K562 (cell line): ENCODE results near the gene SFTPB. TPM values are rescaled to one million over a fixed set of nuclear protein-coding genes. Genes with fewer than 3 reads are reported as not detected.
A peak's percentile ranks its signal among the peaks of the same experiment; 100 is the strongest.

ENCODE experiments used
- ATF1 ChIP-seq, 2 experiments: fragments of 450-650 bp in 1 of 2; IDR thresholded peaks; 2 replicates each; pipeline ENCODE4 v1.6.1; 2016; ENCODE audit warnings: missing compliant biosample characterization in 1 of 2, missing genetic modification characterization in 1 of 2
- BDP1 ChIP-seq: IDR thresholded peaks from 3 replicates; pipeline ENCODE4 v1.6.1; 2011; ENCODE audit not compliant: insufficient read length, insufficient read depth
- BRCA1 ChIP-seq, 2 experiments: fragments of 450-650 bp in 1 of 2; sonication (generic) in 1 of 2; formaldehyde crosslinking in 1 of 2; IDR thresholded peaks; 2 replicates each; pipeline versions ENCODE4 v1.5.0 to v1.6.1; 2017 to 2020; ENCODE audit warnings: mild to moderate bottlenecking in 1 of 2, missing genetic modification reagents in 1 of 2
- CBFA2T2 ChIP-seq: fragments of 450-650 bp; conservative IDR thresholded peaks from 2 replicates; pipeline ENCODE4 v1.6.1; 2017; ENCODE audit warnings: mild to moderate bottlenecking
- CBFA2T3 ChIP-seq: fragments of 450-650 bp; IDR thresholded peaks from 2 replicates; pipeline ENCODE4 v1.6.1; 2017
- DLX4 ChIP-seq: fragments of 250-450 bp; sonication (Bioruptor Pico); IDR thresholded peaks from 2 replicates; pipeline ENCODE4 v1.6.1; 2021; ENCODE audit warnings: mild to moderate bottlenecking
- ELK3 ChIP-seq: fragments of 450-650 bp; formaldehyde crosslinking; IDR thresholded peaks from 2 replicates; pipeline ENCODE4 v1.4.0; 2020; ENCODE audit warnings: mild to moderate bottlenecking
- HNRNPH1 ChIP-seq: fragments of 200-400 bp; formaldehyde crosslinking; optimal IDR thresholded peaks from 2 replicates; pipeline ENCODE3; 2017; ENCODE audit warnings: low read depth, mild to moderate bottlenecking, low read length, moderate library complexity
- JUN ChIP-seq, 2 experiments: sonication (generic) in 1 of 2; formaldehyde crosslinking in 1 of 2; IDR thresholded peaks; 2 replicates each; pipeline versions ENCODE4 v1.6.1 to v1.8.0; 2012 to 2022; ENCODE audit warnings: borderline replicate concordance in 2 of 2, mild to moderate bottlenecking in 2 of 2, improper control_type of control experiment in 1 of 2, low read depth in 1 of 2, low read length in 1 of 2, missing genetic modification reagents in 1 of 2
- MAFF ChIP-seq: IDR thresholded peaks from 2 replicates; pipeline ENCODE4 v1.6.1; 2012; ENCODE audit warnings: low read length, improper control_type of control experiment
- MXD1 ChIP-seq: fragments of 250-450 bp; sonication (Bioruptor Pico); IDR thresholded peaks from 2 replicates; pipeline ENCODE4 v1.8.0; 2021; ENCODE audit warnings: borderline replicate concordance, mild to moderate bottlenecking, moderate library complexity; ENCODE audit not compliant: poor library complexity, severe bottlenecking
- NCOR1 ChIP-seq: fragments of 450-650 bp; IDR thresholded peaks from 2 replicates; pipeline ENCODE4 v1.6.1; 2016; ENCODE audit warnings: mild to moderate bottlenecking, moderate library complexity
- PRDM10 ChIP-seq: fragments of 450-650 bp; IDR thresholded peaks from 2 replicates; pipeline ENCODE4 v1.6.1; 2018; ENCODE audit not compliant: partially characterized antibody
- SP1 ChIP-seq: sonication (generic); formaldehyde crosslinking; IDR thresholded peaks from 2 replicates; pipeline ENCODE4 v1.8.1; 2022; ENCODE audit warnings: mild to moderate bottlenecking, missing genetic modification reagents
- XRCC3 ChIP-seq: fragments of 450-650 bp; IDR thresholded peaks from 2 replicates; pipeline ENCODE4 v1.6.1; 2017; ENCODE audit warnings: mild to moderate bottlenecking, moderate library complexity
- ZBTB17 ChIP-seq: fragments of 450-650 bp; formaldehyde crosslinking; IDR thresholded peaks from 2 replicates; pipeline ENCODE4 v1.4.0; 2020; ENCODE audit warnings: mild to moderate bottlenecking
- ZFP30 ChIP-seq: fragments of 250-450 bp; sonication (Bioruptor Pico); IDR thresholded peaks from 2 replicates; pipeline ENCODE4 v1.8.0; 2022; ENCODE audit warnings: moderate library complexity, mild to moderate bottlenecking, inconsistent platforms, borderline replicate concordance
- ZNF134 ChIP-seq: fragments of 250-450 bp; sonication (Bioruptor Pico); conservative IDR thresholded peaks from 2 replicates; pipeline ENCODE4 v1.4.0; 2020
- ZNF512 ChIP-seq: IDR thresholded peaks from 2 replicates; pipeline ENCODE4 v1.6.1; 2016; ENCODE audit warnings: missing genetic modification characterization, missing compliant biosample characterization
- polyA plus RNA-seq, 8 experiments: library from polyadenylated mRNA; depleted of rRNA in 4 of 8; stranded (reverse) in 5 of 8; unstranded in 3 of 8; fragments of >200 nt; fragmentation: Nextera tagmentation in 2 of 8; fragmentation: Illumina TruSeq in 1 of 8; extraction: Ambion mirVana in 2 of 8; extraction: Trizol in 1 of 8; gene quantifications; 2 replicates each; pipeline versions ENCODE4 v1.2.1 to v1.2.3, GENCODE V29; 2011 to 2014; ENCODE audit warnings: inconsistent platforms in 1 of 8, missing spikeins in 1 of 8
- total RNA-seq, 7 experiments: library from RNA; depleted of rRNA in 6 of 7; stranded (reverse); fragments of >200 nt in 6 of 7; fragmentation: Illumina TruSeq in 2 of 7; extraction: Trizol in 2 of 7; gene quantifications; 2 replicates each; pipeline versions ENCODE4 v1.2.1 to v1.2.3, GENCODE V29; 2011 to 2021; ENCODE audit warnings: low replicate concordance in 1 of 7

SFTPB gene
- total and polyA plus RNA-seq, 9 of the 15 experiments (the other 6 are each of a cell fraction or from before 2014, with no cell fraction given): 0.03 to 7.0 TPM; not detected in 7

GRCh38 chr2:85717308-85718008, 49.5 kb upstream of the SFTPB start (continued):
- TF ChIP-seq HNRNPH1: no peak
- no peak for TF ChIP-seq JUN (IDR thresholded peaks at IDR 0.05; ENCODE audit: borderline replicate concordance, low read depth, low read length)
- no peak for TF ChIP-seq JUN (CRISPR knock-in tag; IDR thresholded peaks at IDR 0.05; ENCODE audit: borderline replicate concordance)
- TF ChIP-seq MAFF: no peak
- TF ChIP-seq BDP1: no peak
- TF ChIP-seq PRDM10: no peak
- no peak for TF ChIP-seq BRCA1 (IDR thresholded peaks at IDR 0.05)
- no peak for TF ChIP-seq BRCA1 (CRISPR knock-in tag; IDR thresholded peaks at IDR 0.05)
- no peak for TF ChIP-seq ZBTB17
- TF ChIP-seq DLX4: no peak
- no peak for TF ChIP-seq MXD1 (CRISPR knock-in tag)
- no peak for TF ChIP-seq ELK3 (CRISPR knock-in tag)
- peak; percentile 48 for TF ChIP-seq CBFA2T2
- TF ChIP-seq SP1 (CRISPR knock-in tag): 0 out of 2 replicates have a peak, but pooled peaks have one; percentile 17
- no peak for TF ChIP-seq ZFP30 (CRISPR knock-in tag)
- TF ChIP-seq ZNF134 (CRISPR knock-in tag): no peak
- no peak for TF ChIP-seq XRCC3
- TF ChIP-seq CBFA2T3: peak; percentile 72
- no peak for TF ChIP-seq ATF1 (CRISPR knock-in tag; IDR thresholded peaks at IDR 0.05)
- peak; percentile 63 for TF ChIP-seq ATF1 (tag; IDR thresholded peaks at IDR 0.05)
- TF ChIP-seq NCOR1: no peak
- TF ChIP-seq ZNF512 (tag): no peak
